HFF-Myc (cell line): ENCODE data around the gene KCND2.

ENCODE experiments used
- DNase-seq: peaks from one replicate; pipeline ENCODE4 v3.0.0-alpha.2; 2011; ENCODE audit warnings: low read depth; ENCODE audit errors: extremely low read depth
- H3K4me3 ChIP-seq: replicated peaks from 2 replicates; pipeline ENCODE4 v1.5.1; 2011; ENCODE audit warnings: low read depth, mild to moderate bottlenecking, control low read depth, low read length
- CTCF ChIP-seq: IDR thresholded peaks from 2 replicates; pipeline ENCODE4 v1.5.1; 2012; ENCODE audit warnings: mild to moderate bottlenecking, low read depth, low read length, control low read depth; ENCODE audit errors: missing control alignments

The KCND2 gene

GRCh38 chr7:120603366-120603765 lies 330.4 kb downstream of the KCND2 start:
- TF ChIP-seq CTCF = no peak
- no peak for DNase-seq
- H3K4me3 ChIP-seq = no peak overlapping the region

GRCh38 chr7:120609136-120609753 lies 336.3 kb downstream of the KCND2 start:
- DNase-seq = no peak
- no peak overlapping the region for H3K4me3 ChIP-seq
- no peak for TF ChIP-seq CTCF

- DNase-seq = no peak
- no peak for TF ChIP-seq CTCF
- no peak overlapping the region for H3K4me3 ChIP-seq
Measured at GRCh38 chr7:120611975-120612374, 339.0 kb downstream of the KCND2 start.

GRCh38 chr7:120615703-120616102 lies 342.7 kb downstream of the KCND2 start:
- no peak for TF ChIP-seq CTCF
- DNase-seq = no peak
- H3K4me3 ChIP-seq = no peak overlapping the region

- no peak for DNase-seq
- no peak overlapping the region for H3K4me3 ChIP-seq
- no peak for TF ChIP-seq CTCF
Measured at GRCh38 chr7:120617275-120617674, 344.3 kb downstream of the KCND2 start.

GRCh38 chr7:120628251-120628650 lies 355.3 kb downstream of the KCND2 start:
- TF ChIP-seq CTCF = no peak
- H3K4me3 ChIP-seq = no peak overlapping the region
- DNase-seq = no peak

GRCh38 chr7:120639884-120640283 lies 366.9 kb downstream of the KCND2 start:
- no peak overlapping the region for H3K4me3 ChIP-seq
- no peak for TF ChIP-seq CTCF
- DNase-seq = no peak
